HepG2 (cell line): ENCODE results near the gene AHCY. TPM values are rescaled to one million over a fixed set of nuclear protein-coding genes. Genes with fewer than 3 reads are reported as not detected.

ENCODE experiments used
- CREB3 ChIP-seq: sonication (generic); formaldehyde crosslinking; IDR thresholded peaks from 2 replicates; pipeline ENCODE4 v1.5.0; 2020; ENCODE audit warnings: missing genetic modification reagents
- ELK4 ChIP-seq: sonication (generic); formaldehyde crosslinking; IDR thresholded peaks from 2 replicates; pipeline ENCODE4 v1.9.0; 2021; ENCODE audit warnings: missing genetic modification reagents, borderline replicate concordance
- HES4 ChIP-seq: sonication (generic); formaldehyde crosslinking; IDR thresholded peaks from 2 replicates; pipeline ENCODE4 v1.9.0; 2021; ENCODE audit warnings: mild to moderate bottlenecking, missing genetic modification reagents, borderline replicate concordance
- HNRNPLL ChIP-seq: fragments of 200-400 bp; formaldehyde crosslinking; IDR thresholded peaks from 2 replicates; pipeline ENCODE4 v1.6.1; 2017; ENCODE audit warnings: mild to moderate bottlenecking, low read depth, low read length; ENCODE audit not compliant: poor library complexity, severe bottlenecking
- ISX ChIP-seq: sonication (generic); formaldehyde crosslinking; conservative IDR thresholded peaks from 2 replicates; pipeline ENCODE4 v1.5.0; 2020; ENCODE audit warnings: missing genetic modification reagents
- KAT2B ChIP-seq: fragments of 150-350 bp; IDR thresholded peaks from 2 replicates; pipeline ENCODE4 v1.6.1; 2014; ENCODE audit warnings: low read depth, low read length, borderline replicate concordance
- RNF2 ChIP-seq: fragments of 450-650 bp; conservative IDR thresholded peaks from 2 replicates; pipeline ENCODE4 v1.6.1; 2016; ENCODE audit warnings: low read depth
- SP140L ChIP-seq: sonication (generic); formaldehyde crosslinking; IDR thresholded peaks from 2 replicates; pipeline ENCODE4 v1.4.0; 2020; ENCODE audit warnings: missing genetic modification reagents, borderline replicate concordance
- XBP1 ChIP-seq: sonication (generic); formaldehyde crosslinking; IDR thresholded peaks from 2 replicates; pipeline ENCODE4 v1.5.0; 2020; ENCODE audit warnings: missing genetic modification reagents
- ZNF331 ChIP-seq: sonication (generic); formaldehyde crosslinking; IDR thresholded peaks from 2 replicates; pipeline ENCODE4 v1.4.0; 2020; ENCODE audit warnings: missing genetic modification reagents
- ZNF451 ChIP-seq: sonication (generic); formaldehyde crosslinking; IDR thresholded peaks from 2 replicates; pipeline ENCODE4 v1.5.0; 2020; ENCODE audit warnings: mild to moderate bottlenecking, missing genetic modification reagents
- ZNF484 ChIP-seq: sonication (generic); formaldehyde crosslinking; IDR thresholded peaks from 2 replicates; pipeline ENCODE4 v1.5.1; 2020; ENCODE audit warnings: mild to moderate bottlenecking, low read depth, missing genetic modification reagents, borderline replicate concordance
- ZSCAN22 ChIP-seq: sonication (generic); formaldehyde crosslinking; IDR thresholded peaks from 2 replicates; pipeline ENCODE4 v1.4.0; 2020; ENCODE audit warnings: mild to moderate bottlenecking, missing genetic modification reagents
- polyA plus RNA-seq, 8 experiments: library from polyadenylated mRNA; depleted of rRNA in 3 of 8; stranded (reverse) in 7 of 8; unstranded in 1 of 8; fragments of >200 nt; fragmentation: Illumina TruSeq in 4 of 8; extraction: Trizol in 4 of 8; gene quantifications; 2 replicates each; pipeline versions ENCODE4 v1.2.1 to v1.2.3, GENCODE V29; 2011 to 2016; ENCODE audit warnings: low read depth in 4 of 8, missing spikeins in 1 of 8, mixed read lengths in 1 of 8; ENCODE audit not compliant: insufficient read depth in 1 of 8
- total RNA-seq, 5 experiments: library from RNA; depleted of rRNA; stranded (reverse); fragments of >200 nt; fragmentation: Illumina TruSeq; extraction: Trizol; gene quantifications; 2 replicates each; pipeline ENCODE4 v1.2.3, GENCODE V29; 2016; ENCODE audit warnings: low read depth in 1 of 5
- TF ChIP-seq, protein P1 (sequence below): sonication (generic); formaldehyde crosslinking; IDR thresholded peaks from 2 replicates; pipeline ENCODE4 v1.4.0; 2020; ENCODE audit warnings: missing genetic modification reagents
- TF ChIP-seq, protein P2 (sequence below): sonication (generic); formaldehyde crosslinking; IDR thresholded peaks from one replicate; pipeline ENCODE4 v1.5.1; 2020; ENCODE audit warnings: mild to moderate bottlenecking, missing genetic modification reagents; ENCODE audit errors: not compliant biosample characterization

Gene AHCY
- total and polyA plus RNA-seq, 2 of the 13 experiments (the other 11 are each of a cell fraction or from before 2014, with no cell fraction given), result 407 to 419 TPM

GRCh38 chr20:34312544-34313217, 9.5 kb upstream of the AHCY start (continued):
- TF ChIP-seq SP140L (CRISPR knock-in tag) (peak; percentile 86; the same call in 1 of the 2 replicates), ZSCAN22 (CRISPR knock-in tag) (no peak), KAT2B (no peak), ELK4 (CRISPR knock-in tag) (no peak), ZNF484 (CRISPR knock-in tag) (no peak), HNRNPLL (peak; percentile 29), HES4 (CRISPR knock-in tag) (no peak; the same call in 1 of the 2 replicates), ZNF451 (peak; percentile 75; the same call in 1 of the 2 replicates), CREB3 (CRISPR knock-in tag) (no peak), RNF2 (no peak), XBP1 (CRISPR knock-in tag) (no peak), ISX (CRISPR knock-in tag) (no peak), ZNF331 (CRISPR knock-in tag) (peak; percentile 95)
- TF ChIP-seq, protein P1, sequence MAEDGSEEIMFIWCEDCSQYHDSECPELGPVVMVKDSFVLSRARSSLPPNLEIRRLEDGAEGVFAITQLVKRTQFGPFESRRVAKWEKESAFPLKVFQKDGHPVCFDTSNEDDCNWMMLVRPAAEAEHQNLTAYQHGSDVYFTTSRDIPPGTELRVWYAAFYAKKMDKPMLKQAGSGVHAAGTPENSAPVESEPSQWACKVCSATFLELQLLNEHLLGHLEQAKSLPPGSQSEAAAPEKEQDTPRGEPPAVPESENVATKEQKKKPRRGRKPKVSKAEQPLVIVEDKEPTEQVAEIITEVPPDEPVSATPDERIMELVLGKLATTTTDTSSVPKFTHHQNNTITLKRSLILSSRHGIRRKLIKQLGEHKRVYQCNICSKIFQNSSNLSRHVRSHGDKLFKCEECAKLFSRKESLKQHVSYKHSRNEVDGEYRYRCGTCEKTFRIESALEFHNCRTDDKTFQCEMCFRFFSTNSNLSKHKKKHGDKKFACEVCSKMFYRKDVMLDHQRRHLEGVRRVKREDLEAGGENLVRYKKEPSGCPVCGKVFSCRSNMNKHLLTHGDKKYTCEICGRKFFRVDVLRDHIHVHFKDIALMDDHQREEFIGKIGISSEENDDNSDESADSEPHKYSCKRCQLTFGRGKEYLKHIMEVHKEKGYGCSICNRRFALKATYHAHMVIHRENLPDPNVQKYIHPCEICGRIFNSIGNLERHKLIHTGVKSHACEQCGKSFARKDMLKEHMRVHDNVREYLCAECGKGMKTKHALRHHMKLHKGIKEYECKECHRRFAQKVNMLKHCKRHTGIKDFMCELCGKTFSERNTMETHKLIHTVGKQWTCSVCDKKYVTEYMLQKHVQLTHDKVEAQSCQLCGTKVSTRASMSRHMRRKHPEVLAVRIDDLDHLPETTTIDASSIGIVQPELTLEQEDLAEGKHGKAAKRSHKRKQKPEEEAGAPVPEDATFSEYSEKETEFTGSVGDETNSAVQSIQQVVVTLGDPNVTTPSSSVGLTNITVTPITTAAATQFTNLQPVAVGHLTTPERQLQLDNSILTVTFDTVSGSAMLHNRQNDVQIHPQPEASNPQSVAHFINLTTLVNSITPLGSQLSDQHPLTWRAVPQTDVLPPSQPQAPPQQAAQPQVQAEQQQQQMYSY (CRISPR knock-in tag), result no peak
- TF ChIP-seq, protein P2, sequence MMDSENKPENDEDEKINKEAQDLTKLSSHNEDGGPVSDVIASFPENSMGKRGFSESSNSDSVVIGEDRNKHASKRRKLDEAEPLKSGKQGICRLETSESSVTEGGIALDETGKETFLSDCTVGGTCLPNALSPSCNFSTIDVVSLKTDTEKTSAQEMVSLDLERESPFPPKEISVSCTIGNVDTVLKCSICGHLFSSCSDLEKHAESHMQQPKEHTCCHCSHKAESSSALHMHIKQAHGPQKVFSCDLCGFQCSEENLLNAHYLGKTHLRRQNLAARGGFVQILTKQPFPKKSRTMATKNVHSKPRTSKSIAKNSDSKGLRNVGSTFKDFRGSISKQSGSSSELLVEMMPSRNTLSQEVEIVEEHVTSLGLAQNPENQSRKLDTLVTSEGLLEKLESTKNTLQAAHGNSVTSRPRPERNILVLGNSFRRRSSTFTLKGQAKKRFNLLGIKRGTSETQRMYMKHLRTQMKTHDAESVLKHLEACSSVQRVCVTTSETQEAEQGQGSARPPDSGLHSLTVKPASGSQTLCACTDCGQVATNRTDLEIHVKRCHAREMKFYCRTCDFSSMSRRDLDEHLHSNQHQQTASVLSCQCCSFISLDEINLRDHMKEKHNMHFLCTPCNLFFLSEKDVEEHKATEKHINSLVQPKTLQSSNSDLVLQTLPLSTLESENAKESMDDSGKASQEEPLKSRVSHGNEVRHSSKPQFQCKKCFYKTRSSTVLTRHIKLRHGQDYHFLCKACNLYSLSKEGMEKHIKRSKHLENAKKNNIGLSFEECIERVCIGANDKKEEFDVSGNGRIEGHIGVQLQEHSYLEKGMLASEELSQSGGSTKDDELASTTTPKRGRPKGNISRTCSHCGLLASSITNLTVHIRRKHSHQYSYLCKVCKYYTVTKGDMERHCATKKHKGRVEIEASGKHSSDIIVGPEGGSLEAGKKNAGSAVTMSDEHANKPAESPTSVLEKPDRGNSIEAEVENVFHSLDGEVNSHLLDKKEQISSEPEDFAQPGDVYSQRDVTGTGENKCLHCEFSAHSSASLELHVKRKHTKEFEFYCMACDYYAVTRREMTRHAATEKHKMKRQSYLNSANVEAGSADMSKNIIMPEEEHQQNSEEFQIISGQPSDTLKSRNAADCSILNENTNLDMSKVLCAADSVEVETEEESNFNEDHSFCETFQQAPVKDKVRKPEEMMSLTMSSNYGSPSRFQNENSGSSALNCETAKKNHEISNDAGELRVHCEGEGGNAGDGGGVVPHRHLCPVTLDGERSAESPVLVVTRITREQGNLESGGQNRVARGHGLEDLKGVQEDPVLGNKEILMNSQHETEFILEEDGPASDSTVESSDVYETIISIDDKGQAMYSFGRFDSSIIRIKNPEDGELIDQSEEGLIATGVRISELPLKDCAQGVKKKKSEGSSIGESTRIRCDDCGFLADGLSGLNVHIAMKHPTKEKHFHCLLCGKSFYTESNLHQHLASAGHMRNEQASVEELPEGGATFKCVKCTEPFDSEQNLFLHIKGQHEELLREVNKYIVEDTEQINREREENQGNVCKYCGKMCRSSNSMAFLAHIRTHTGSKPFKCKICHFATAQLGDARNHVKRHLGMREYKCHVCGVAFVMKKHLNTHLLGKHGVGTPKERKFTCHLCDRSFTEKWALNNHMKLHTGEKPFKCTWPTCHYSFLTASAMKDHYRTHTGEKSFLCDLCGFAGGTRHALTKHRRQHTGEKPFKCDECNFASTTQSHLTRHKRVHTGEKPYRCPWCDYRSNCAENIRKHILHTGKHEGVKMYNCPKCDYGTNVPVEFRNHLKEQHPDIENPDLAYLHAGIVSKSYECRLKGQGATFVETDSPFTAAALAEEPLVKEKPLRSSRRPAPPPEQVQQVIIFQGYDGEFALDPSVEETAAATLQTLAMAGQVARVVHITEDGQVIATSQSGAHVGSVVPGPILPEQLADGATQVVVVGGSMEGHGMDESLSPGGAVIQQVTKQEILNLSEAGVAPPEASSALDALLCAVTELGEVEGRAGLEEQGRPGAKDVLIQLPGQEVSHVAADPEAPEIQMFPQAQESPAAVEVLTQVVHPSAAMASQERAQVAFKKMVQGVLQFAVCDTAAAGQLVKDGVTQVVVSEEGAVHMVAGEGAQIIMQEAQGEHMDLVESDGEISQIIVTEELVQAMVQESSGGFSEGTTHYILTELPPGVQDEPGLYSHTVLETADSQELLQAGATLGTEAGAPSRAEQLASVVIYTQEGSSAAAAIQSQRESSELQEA (CRISPR knock-in tag), result peak; percentile 42
